ENCODE results near the gene ERVFRD-1. TPM values are rescaled to one million over a fixed set of nuclear protein-coding genes. Genes with fewer than 3 reads are reported as not detected.

The ERVFRD-1 gene
- total and polyA plus RNA-seq, 2 experiments from 2014 or later = 0.05 TPM; not detected in 1

- Histone ChIP-seq H3K4me3 (no peak overlapping the region), H3K9me3 (ENCODE audit: low read depth) (no peaks in the 10 kb centered on the region), H3K27me3 (replicated peaks; ENCODE audit: insufficient read depth) (no peaks in the 10 kb centered on the region), H3K36me3 (ENCODE audit: low read depth) (no peaks in the 10 kb centered on the region), H3F3A (ENCODE audit: insufficient read depth) (peaks cover 9% of the 10 kb centered on the region; the same call in 1 of the 2 replicates), H3K4me2 (ENCODE audit: unreplicated experiment) (peak overlapping the region; percentile 5), H3K4me1 (ENCODE audit: insufficient read depth) (peaks cover 7% of the 10 kb centered on the region), H3K9me2 (ENCODE audit: insufficient read depth) (no peaks in the 10 kb centered on the region), H3K79me2 (ENCODE audit: insufficient read depth) (no peaks in the 10 kb centered on the region), H3K9ac (no peak overlapping the region), H4K20me1 (ENCODE audit: insufficient read depth) (no peaks in the 10 kb centered on the region), H2AFZ (peak overlapping the region; percentile 42; the same call in 1 of the 2 replicates), H3K27ac (no peak overlapping the region)
- DNase-seq = peak; percentile 19
- TF ChIP-seq EZH2phosphoT487 (IDR thresholded peaks at IDR 0.05; ENCODE audit: insufficient read depth, low read depth) (no peak), EZH2 (IDR thresholded peaks at IDR 0.05; ENCODE audit: insufficient read depth, poor library complexity, severe bottlenecking) (no peak)
- in situ Hi-C loops (cut with MboI) = no loop called here
- 49 to 53% methylated on average over 3 of the region's 3 CpGs for WGBS, 2 experiments (ENCODE audit: low coverage in 1 of 2, low lambda C conversion rate in 2 of 2, missing lambda C conversion rate in 2 of 2)
Observed at GRCh38 chr6:11085758-11086435, 25.6 kb downstream of the ERVFRD-1 start.

GRCh38 chr6:11083956-11084355 lies 27.6 kb downstream of the ERVFRD-1 start:
- H3K27ac ChIP-seq = no peak overlapping the region
- no peak overlapping the region for H3K4me3 ChIP-seq
- peaks cover 7% of the 10 kb centered on the region for H3K4me1 ChIP-seq (ENCODE audit: insufficient read depth)
- H2AFZ ChIP-seq = no peak overlapping the region
- no peak overlapping the region for H3K4me2 ChIP-seq (ENCODE audit: unreplicated experiment)
- no peaks in the 10 kb centered on the region for H3K9me2 ChIP-seq (ENCODE audit: insufficient read depth)
- no peak overlapping the region for H3K9ac ChIP-seq
- no peaks in the 10 kb centered on the region for H3K79me2 ChIP-seq (ENCODE audit: insufficient read depth)
- H3K36me3 ChIP-seq (ENCODE audit: low read depth) = no peaks in the 10 kb centered on the region
- no peak for DNase-seq
- TF ChIP-seq EZH2 (IDR thresholded peaks at IDR 0.05; ENCODE audit: insufficient read depth, poor library complexity, severe bottlenecking) (no peak), EZH2phosphoT487 (IDR thresholded peaks at IDR 0.05; ENCODE audit: insufficient read depth, low read depth) (no peak)
- in situ Hi-C loops (cut with MboI) = no loop called here
- 69 to 78% methylated on average over 5 of the region's 5 CpGs for WGBS, 2 experiments (ENCODE audit: low coverage in 1 of 2, low lambda C conversion rate in 2 of 2, missing lambda C conversion rate in 2 of 2)
- no peaks in the 10 kb centered on the region for H4K20me1 ChIP-seq (ENCODE audit: insufficient read depth)
- H3K27me3 ChIP-seq (replicated peaks; ENCODE audit: insufficient read depth) = no peaks in the 10 kb centered on the region
- no peaks in the 10 kb centered on the region for H3K9me3 ChIP-seq (ENCODE audit: low read depth)
- H3F3A ChIP-seq (ENCODE audit: insufficient read depth) = peaks cover 9% of the 10 kb centered on the region; the same call in 1 of the 2 replicates

- Histone ChIP-seq H3K79me2 (ENCODE audit: insufficient read depth) (no peaks in the 10 kb centered on the region), H2AFZ (no peak overlapping the region), H3K27me3 (replicated peaks; ENCODE audit: insufficient read depth) (no peaks in the 10 kb centered on the region), H3K9me3 (ENCODE audit: low read depth) (no peaks in the 10 kb centered on the region), H3K36me3 (ENCODE audit: low read depth) (no peaks in the 10 kb centered on the region), H4K20me1 (ENCODE audit: insufficient read depth) (no peaks in the 10 kb centered on the region), H3K9ac (no peak overlapping the region), H3K9me2 (ENCODE audit: insufficient read depth) (no peaks in the 10 kb centered on the region), H3K27ac (no peak overlapping the region), H3K4me1 (ENCODE audit: insufficient read depth) (peaks cover 7% of the 10 kb centered on the region), H3F3A (ENCODE audit: insufficient read depth) (peaks cover 9% of the 10 kb centered on the region; the same call in 1 of the 2 replicates), H3K4me2 (ENCODE audit: unreplicated experiment) (no peak overlapping the region), H3K4me3 (no peak overlapping the region)
- peak; percentile 19 for DNase-seq
- 58 to 62% methylated on average over 4 of the region's 4 CpGs for WGBS, 2 experiments (ENCODE audit: low coverage in 1 of 2, low lambda C conversion rate in 2 of 2, missing lambda C conversion rate in 2 of 2)
- TF ChIP-seq EZH2phosphoT487 (IDR thresholded peaks at IDR 0.05; ENCODE audit: insufficient read depth, low read depth) (no peak), EZH2 (IDR thresholded peaks at IDR 0.05; ENCODE audit: insufficient read depth, poor library complexity, severe bottlenecking) (no peak)
- in situ Hi-C loops (cut with MboI) = no loop called here
Observed at GRCh38 chr6:11083491-11083890, 28.0 kb downstream of the ERVFRD-1 start.

- WGBS, 2 experiments (ENCODE audit: low coverage in 1 of 2, low lambda C conversion rate in 2 of 2, missing lambda C conversion rate in 2 of 2) = 56 to 73% methylated on average over 3 of the region's 3 CpGs
- Histone ChIP-seq H3K9me2 (ENCODE audit: insufficient read depth) (no peaks in the 10 kb centered on the region), H3K9me3 (ENCODE audit: low read depth) (no peaks in the 10 kb centered on the region), H3K79me2 (ENCODE audit: insufficient read depth) (no peaks in the 10 kb centered on the region), H3K4me2 (ENCODE audit: unreplicated experiment) (no peak overlapping the region), H3K27ac (no peak overlapping the region), H3K27me3 (replicated peaks; ENCODE audit: insufficient read depth) (no peaks in the 10 kb centered on the region), H3K36me3 (ENCODE audit: low read depth) (no peaks in the 10 kb centered on the region), H4K20me1 (ENCODE audit: insufficient read depth) (no peaks in the 10 kb centered on the region), H3F3A (ENCODE audit: insufficient read depth) (no peaks in the 10 kb centered on the region), H3K4me3 (no peak overlapping the region), H3K9ac (no peak overlapping the region), H3K4me1 (ENCODE audit: insufficient read depth) (no peaks in the 10 kb centered on the region), H2AFZ (no peak overlapping the region)
- TF ChIP-seq EZH2phosphoT487 (IDR thresholded peaks at IDR 0.05; ENCODE audit: insufficient read depth, low read depth) (no peak), EZH2 (IDR thresholded peaks at IDR 0.05; ENCODE audit: insufficient read depth, poor library complexity, severe bottlenecking) (no peak)
- in situ Hi-C loops (cut with MboI) = no loop called here
- DNase-seq = no peak
Observed at GRCh38 chr6:11080296-11080695, 31.2 kb downstream of the ERVFRD-1 start.

All from GM23248 (cell line).